Measurements from ENCODE around the gene RAB3C.

Gene RAB3C

GRCh38 chr5:58834242-58835225 lies 251.7 kb downstream of the RAB3C start:
- no peak overlapping the region for H3K4me3 ChIP-seq (ENCODE audit: low read depth, low read length)
- no peak for DNase-seq (ENCODE audit: low read depth)
- no peak for TF ChIP-seq CTCF (conservative IDR thresholded peaks at IDR 0.05; ENCODE audit: low read depth, low read length)

GRCh38 chr5:58836351-58836750 lies 253.5 kb downstream of the RAB3C start:
- TF ChIP-seq CTCF (conservative IDR thresholded peaks at IDR 0.05; ENCODE audit: low read depth, low read length), result no peak
- no peak for DNase-seq (ENCODE audit: low read depth)
- no peak overlapping the region for H3K4me3 ChIP-seq (ENCODE audit: low read depth, low read length)

- no peak for DNase-seq (ENCODE audit: low read depth)
- H3K4me3 ChIP-seq (ENCODE audit: low read depth, low read length), result no peak overlapping the region
- no peak for TF ChIP-seq CTCF (conservative IDR thresholded peaks at IDR 0.05; ENCODE audit: low read depth, low read length)
Measured at GRCh38 chr5:58838729-58839128, 255.9 kb downstream of the RAB3C start.

- no peak overlapping the region for H3K4me3 ChIP-seq (ENCODE audit: low read depth, low read length)
- DNase-seq (ENCODE audit: low read depth), result peak; percentile 43
- TF ChIP-seq CTCF (conservative IDR thresholded peaks at IDR 0.05; ENCODE audit: low read depth, low read length), result no peak
Measured at GRCh38 chr5:58842852-58843251, 260.0 kb downstream of the RAB3C start.

- no peak for TF ChIP-seq CTCF (conservative IDR thresholded peaks at IDR 0.05; ENCODE audit: low read depth, low read length)
- H3K4me3 ChIP-seq (ENCODE audit: low read depth, low read length), result no peak overlapping the region
- DNase-seq (ENCODE audit: low read depth), result no peak
Measured at GRCh38 chr5:58844395-58844794, 261.5 kb downstream of the RAB3C start.

GRCh38 chr5:58847041-58847440 lies 264.2 kb downstream of the RAB3C start:
- H3K4me3 ChIP-seq (ENCODE audit: low read depth, low read length), result no peak overlapping the region
- no peak for DNase-seq (ENCODE audit: low read depth)
- no peak for TF ChIP-seq CTCF (conservative IDR thresholded peaks at IDR 0.05; ENCODE audit: low read depth, low read length)

GRCh38 chr5:58849223-58849622 lies 266.3 kb downstream of the RAB3C start:
- H3K4me3 ChIP-seq (ENCODE audit: low read depth, low read length), result no peak overlapping the region
- no peak for TF ChIP-seq CTCF (conservative IDR thresholded peaks at IDR 0.05; ENCODE audit: low read depth, low read length)
- DNase-seq (ENCODE audit: low read depth), result no peak

Data from choroid plexus epithelial cell (primary cell).